NCI-H2171 treated with DMSO at 0.1 percent for 48 hours (cell line): ENCODE data around the gene EPHB6.

Source experiments
- DNase-seq: peaks from one replicate; lab custom pipeline; 2025; lab: John Stamatoyannopoulos, UW

Gene EPHB6

DNA sequence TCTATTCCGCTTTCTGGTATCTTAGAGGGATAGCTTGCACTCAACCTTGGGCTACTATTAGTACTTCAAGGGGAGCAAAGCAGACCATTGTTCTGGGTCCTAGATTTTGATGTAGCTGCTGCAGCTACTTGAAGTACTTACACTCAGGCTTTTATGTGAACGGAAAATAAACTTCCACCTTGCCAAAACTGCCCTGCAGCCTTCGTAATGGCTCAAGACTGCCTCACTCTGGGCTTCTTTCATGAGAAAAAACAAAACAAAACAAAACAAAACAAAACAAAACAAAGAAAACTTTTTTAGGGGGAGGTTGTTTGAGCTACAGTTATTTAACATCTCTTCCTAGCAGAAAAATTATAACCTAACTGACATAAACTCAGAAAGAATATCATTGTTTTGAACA is 19.4 kb upstream of the EPHB6 start:
- no peak for DNase-seq

DNA sequence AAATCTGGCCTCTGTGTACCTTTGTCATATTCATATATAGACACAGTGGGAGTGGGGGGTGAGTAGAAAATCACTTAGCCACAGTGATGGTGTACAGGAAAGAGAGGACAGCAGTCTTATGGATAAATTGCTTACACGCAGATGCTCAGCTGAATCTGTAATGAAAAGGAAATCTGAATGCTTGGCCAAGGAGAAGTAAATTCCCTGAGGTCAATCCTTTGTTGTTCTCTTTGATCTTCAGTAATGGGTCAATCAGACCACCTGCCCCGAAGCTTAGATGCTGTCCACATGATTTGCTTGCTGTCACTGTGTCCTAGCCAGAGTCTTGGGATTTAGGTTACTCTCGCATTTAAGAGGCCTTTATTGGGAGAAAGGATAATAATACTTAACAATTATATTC is 18.4 kb upstream of the EPHB6 start:
- no peak for DNase-seq

DNA sequence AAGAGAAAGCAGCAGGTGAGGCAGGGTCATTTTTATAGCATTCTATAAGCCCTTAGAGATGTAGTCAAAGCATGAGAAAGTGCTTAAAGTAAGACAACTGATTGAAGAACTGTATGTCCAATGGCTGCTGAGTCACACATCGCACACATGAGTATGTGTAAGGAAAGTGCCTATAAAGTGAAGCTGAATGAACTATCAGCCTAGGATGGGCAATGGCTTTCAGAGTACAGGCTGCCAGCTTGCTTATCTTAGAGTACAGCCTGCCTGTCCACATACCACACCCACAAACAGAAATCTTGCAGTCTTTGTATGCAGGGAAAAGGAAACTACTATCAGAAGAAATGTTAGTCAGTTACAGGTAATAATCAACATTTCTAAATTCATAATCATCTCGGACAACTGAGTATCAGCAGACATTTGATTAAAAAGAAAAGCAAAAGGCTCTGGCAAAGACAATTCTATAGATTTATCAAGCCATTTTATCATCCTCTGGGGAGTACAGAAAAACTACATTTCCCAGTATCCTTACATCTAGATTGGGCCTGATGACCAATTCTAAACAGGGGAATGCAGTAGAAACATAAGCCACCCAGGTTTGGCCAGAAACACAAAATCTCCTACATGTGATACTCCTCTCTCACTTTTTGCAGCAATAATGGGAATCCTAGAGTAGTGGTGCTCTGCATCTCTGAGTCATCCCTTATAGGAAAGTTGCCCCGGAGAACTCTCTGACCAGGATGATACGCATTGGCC is 16.2 kb upstream of the EPHB6 start:
- DNase-seq: no peak

DNA sequence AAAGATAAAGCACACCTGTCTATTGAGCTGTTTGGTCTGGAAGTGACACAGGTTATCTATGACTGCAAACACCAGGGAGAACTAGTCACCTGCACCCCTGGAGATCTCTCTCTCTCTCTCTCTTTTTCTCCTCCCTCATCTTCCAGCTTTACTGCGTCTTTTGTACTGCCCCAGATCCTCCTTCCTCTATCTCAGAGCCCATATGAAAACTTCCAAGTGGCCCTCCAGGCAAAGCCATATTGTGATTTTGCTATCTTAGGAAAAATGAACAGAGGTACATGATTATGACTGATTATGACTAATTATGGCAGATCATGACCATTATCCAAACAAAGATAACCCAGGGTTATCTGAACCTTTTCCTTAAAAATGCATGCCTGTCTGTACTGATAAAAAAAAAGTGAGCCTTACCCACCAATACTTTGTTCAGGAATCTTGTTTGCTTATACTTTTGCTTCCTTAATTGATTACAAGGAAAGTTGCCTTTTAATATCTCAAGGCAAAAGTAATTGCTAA is 12.6 kb upstream of the EPHB6 start:
- no peak for DNase-seq

DNA sequence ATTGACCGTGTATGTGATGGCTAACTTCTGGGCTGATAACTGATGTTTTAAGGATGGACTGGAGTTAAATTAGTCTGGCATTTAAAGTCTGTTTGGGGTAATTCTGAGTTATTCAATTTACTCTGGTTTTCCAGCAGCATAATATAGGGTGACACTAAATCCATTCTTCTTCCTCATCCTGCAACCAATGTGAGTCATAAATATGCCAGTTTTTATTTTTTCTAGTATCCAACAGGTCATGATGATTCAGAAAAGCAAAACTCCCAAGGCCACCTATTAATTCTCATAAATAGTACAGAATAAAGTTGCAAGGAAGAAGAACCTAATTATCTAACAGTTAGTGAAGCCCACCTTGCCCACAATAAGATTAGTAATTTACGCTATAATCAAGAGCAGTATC is 7.5 kb upstream of the EPHB6 start:
- no peak for DNase-seq

DNA sequence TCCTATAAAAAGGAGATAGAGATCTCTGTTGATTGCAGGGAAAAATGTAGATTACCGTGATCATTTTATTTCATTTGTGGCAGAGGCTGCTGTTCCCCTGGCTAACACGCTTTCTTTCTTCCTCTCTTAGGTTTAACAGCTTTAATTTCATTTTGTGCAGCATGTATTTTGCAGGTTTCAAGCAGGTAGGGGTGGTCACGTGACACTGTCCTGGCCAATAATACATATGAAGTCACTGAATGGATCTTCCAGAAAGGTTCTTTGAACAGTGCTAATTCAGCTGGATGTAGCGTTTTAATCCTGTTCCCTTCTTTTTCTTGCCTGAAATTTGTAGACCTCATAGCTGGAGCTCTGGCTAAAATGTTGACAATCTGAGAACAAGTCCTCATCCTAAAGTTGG is 3.6 kb upstream of the EPHB6 start:
- DNase-seq: no peak

DNA sequence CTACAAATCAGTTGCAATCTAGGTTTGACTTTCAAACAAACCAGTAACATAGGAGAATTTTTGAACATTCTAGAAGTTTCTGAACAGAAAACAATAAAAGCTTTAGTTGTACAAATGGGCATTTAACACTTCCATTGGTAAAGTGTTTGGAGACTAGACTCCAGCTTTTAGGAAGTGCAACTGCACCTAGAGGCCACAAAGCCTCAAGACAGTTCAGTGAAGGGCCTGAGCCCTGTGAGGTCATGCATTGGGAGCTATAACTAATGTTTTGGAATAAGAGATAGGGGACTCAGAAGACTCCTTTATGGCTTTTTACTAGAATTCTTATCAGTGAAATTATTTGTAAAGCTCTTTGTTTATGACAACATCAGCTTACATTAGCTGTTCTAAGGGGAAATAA is 3.0 kb upstream of the EPHB6 start:
- no peak for DNase-seq

DNA sequence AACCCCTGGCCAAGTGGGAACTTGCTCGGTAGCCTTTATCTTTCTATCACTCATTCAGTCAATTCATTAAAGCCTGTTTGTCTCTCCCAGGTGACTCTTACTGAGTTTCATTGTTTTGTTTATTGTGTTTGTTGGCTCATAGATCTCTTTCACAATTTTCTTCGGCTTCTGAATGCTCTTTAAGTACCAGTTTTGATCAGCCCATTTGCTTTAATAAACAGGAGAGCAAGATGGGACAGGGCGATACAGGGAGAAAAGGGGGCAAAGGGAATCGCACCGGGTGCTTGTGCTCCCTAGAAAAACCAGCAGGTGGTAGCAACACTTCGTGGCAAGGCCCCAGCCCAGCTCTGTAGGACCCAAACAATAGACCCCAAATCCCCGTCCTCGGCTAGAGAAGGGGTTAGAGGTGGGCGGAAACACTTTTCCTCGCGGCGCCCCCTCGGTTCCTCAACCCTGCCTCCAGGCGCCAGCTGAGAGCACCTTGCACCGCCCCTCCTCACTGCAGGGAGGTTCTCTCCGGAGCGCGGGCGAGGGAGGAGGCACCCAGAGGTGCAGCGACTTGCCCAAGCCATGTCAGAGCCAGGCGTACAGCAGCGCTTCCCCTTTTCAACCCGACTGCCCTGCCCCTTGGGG is 1.0 kb upstream of the EPHB6 start:
- DNase-seq: peak; percentile 30

DNA sequence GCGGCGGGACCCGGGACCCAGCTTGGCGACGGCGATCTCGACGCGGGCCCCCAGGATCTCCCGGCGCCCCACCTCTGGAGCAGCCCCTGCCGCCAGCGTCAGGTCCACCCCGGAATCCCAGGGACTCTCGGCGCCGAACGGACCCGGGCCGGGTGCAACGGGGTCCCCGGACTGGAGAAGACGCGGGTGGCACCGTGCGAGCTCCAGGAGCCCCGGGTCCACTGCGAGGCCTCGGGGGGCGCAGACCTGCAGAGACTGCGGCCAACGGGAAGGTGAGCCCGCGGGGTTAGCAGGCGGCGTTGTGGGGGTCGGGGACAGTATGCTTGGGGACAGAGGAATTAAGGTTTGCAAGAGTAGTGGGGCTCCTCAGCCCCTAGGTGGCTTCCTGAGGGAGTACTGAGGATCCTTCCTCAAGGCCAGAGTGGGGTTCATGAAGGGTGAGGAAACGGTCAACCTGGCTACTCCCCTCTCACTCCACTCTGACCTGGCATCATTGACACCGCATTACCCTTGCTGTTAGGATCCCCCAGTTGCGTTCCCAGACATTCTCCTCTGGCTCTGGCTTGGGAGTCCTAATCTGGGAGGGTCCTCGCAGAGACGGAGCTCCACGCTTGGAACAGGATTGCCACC is 353 bp downstream of the EPHB6 start:
- DNase-seq: no peak

DNA sequence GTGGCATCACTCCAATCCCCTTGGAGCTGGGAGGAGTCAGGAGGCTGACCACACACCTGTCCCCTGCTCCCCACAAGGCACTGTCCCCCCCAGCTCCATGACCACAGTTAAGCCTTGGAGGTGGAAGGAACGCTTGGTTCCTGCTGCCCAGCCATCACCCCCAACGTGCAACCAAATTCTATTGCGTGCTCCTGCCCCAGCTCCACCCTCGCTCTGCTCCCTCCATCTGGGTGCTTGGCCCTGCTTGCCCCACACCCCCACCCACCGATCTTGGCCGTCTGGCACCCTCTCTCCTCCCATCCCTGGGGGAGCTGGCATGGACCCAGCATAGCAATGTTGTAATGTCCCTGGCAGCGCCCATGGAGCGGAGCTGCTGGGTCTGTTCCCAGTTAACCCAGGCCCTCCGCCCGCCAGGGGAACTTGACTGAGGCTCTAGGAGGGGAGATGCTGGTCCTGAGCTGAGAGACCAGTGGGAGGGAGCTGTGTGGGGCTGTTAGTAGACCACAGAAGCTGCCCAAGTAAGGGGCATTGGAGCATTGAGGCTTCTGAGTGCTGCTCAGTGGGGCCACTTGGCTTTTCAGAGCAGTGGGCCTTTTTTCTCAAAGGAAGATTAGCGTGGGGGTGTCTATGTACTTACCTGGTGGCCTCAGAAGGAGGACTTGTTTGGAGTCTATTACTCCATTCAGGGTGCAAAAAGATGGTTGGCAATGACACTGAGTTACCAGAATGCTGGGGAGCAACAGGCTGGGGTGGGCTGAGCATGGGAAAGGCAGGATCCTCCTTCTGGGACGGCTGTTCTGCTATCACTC is 1.1 kb downstream of the EPHB6 start:
- DNase-seq: no peak

DNA sequence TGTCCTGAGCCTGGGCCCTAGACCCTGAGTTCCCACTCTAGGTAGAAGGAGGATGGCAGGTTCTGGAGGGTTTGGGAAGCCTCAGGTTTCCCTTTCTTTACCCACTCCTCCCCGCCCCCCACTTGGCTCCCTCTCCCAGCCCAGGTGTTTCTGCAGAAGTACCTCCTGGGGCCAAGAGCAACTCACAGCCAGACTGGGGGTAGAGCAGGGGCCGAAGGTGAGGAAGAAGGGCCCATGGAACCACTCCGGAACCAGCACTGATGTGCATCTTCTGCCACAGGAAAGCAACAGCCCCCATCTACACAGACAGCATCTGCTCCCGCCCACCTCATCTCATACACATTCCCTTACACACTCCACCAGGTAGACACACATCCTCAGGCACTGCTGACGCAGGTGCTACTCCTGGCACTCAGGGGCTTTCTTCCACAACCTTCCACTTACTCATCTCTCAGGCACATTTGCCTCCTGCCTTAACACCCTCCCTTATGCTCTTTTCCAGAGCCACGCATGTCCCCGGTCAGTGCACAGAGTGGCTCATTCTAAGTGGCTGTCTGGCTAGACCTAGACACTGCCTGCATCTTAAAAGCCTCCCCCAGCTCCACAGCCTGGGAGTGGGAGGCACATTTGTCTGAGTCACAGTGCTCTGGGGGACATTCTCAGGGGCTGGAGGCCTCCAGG is 1.8 kb downstream of the EPHB6 start:
- no peak for DNase-seq

DNA sequence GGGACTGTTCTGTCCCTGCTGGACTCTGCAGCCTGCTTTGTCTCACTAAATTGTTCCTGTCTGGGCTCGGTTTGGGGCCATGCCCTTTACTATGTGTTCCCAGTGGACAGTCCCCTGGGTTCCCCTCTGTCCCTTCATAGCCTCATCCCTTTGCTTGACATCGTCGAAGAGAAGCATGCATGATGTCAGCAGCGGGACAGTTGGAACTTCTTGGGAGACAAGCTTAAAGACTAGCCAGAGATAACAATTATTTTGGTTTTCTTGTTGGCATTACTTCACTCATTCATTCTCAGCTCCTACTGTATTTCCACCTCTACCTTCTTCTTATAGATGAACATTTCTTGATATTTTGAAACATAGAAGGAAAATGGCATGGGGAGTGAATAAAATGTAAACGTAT is 2.7 kb downstream of the EPHB6 start:
- DNase-seq: no peak

DNA sequence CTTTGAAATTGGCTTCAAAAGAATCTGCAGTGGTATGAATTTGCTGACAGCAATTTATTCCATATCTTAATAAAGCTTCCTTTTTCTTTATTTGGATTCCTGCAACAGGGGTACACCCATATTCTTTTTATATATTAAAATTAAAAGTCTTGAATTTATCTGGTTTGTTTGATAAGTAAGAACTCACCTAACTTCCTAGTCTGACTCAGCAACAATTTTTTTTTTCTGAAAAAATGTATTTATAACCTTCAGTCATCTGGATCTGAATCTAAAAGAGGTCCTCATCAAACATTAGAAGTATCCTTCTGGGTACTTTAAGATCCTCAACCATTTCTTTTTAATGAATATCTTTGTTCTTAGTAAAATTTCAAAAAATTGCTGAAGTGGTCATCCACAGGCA is 4.5 kb downstream of the EPHB6 start:
- no peak for DNase-seq

DNA sequence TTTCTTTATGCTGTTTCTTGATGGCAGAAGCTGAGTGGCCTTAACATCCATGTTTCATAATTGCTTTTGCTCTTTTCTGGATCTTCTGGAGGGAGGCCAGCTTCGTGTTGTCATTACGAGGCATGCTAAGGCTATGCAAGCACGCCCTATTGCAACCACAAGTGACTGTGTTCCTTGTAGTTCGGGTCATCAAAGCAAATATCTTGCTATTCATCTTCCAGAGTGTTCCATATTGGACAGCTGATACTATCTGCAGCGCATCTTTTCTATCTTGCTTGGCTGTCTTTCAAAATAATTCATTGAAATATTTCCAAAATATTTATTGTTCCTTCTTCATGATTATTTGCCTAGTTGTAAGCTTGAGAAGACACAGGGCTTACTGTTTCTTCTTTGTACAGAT is 5.0 kb downstream of the EPHB6 start:
- DNase-seq: no peak

DNA sequence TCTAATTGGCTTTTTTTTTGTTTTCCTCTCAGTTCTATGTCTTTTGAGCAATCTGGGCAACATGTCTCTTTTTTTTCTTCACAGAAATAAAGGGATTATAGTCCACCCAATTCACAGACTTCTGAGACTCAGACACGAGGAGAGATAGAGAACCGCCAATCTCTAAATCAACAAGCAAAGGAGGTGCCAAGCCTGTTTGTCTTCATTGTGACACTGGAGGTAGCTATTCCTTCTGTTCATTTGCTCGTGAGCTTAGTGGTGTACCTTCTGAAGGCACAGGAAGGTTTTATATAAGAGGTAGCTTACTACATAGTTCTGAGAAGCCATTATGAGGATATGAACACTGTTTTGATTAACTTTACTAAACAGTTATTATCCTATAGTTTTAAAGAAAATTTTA is 6.1 kb downstream of the EPHB6 start:
- DNase-seq: no peak

DNA sequence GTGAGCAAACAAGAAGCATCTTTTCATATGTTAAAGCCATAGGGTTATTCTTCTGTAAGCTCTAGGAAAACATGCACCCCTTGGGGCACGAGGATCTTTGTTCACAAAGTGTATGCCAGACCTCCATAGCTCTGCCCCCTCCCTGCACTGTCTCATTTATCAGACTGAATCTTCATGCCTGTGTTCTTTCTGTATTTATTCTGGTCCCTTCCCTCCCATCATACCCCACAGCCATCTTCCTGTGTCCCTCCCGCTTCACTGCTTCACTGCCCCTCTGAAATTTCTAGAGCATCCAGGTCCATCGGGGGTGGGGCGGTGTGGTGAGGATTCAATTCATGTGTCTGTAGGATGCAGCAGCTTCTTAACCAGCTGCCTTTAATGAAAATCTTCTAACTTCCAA is 7.5 kb downstream of the EPHB6 start:
- DNase-seq: no peak

DNA sequence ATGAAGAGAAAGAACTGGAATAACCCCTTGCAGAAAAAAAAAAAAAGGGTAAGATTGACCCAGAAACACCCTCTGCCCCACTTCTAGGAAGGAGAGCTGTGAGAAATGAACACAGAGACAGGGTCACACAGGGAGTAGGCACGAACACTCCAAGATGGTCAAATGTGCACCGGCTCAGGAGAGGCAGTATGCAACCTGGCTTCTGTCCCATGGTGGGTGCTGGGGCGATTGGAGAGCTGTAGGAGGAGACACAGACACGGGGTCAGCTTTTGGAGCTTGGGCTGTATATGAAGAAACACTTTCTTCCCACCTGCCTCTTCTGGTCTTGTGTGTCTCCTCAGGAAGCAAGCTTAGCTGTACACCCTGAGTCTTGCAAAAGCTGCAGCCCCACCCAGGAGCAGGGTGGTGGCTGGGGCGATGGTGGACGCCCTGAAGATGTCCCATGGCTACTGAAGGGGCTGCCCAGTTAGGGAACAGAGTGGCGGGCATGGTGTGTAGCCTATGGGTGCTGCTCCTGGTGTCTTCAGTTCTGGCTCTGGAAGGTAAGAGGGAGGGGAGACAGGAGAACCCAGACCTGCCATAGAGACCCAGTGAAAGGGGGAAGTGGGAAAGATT is 8.0 kb downstream of the EPHB6 start:
- DNase-seq: no peak

DNA sequence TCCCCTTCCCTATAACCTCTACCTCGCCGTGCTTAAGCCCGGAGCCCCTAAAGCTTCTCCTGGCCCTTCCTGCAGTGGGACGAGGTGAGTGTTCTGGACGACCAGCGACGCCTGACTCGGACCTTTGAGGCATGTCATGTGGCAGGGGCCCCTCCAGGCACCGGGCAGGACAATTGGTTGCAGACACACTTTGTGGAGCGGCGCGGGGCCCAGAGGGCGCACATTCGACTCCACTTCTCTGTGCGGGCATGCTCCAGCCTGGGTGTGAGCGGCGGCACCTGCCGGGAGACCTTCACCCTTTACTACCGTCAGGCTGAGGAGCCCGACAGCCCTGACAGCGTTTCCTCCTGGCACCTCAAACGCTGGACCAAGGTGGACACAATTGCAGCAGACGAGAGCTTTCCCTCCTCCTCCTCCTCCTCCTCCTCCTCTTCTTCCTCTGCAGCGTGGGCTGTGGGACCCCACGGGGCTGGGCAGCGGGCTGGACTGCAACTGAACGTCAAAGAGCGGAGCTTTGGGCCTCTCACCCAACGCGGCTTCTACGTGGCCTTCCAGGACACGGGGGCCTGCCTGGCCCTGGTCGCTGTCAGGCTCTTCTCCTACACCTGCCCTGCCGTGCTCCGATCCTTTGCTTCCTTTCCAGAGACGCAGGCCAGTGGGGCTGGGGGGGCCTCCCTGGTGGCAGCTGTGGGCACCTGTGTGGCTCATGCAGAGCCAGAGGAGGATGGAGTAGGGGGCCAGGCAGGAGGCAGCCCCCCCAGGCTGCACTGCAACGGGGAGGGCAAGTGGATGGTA is 9.2 kb downstream of the EPHB6 start:
- no peak for DNase-seq

DNA sequence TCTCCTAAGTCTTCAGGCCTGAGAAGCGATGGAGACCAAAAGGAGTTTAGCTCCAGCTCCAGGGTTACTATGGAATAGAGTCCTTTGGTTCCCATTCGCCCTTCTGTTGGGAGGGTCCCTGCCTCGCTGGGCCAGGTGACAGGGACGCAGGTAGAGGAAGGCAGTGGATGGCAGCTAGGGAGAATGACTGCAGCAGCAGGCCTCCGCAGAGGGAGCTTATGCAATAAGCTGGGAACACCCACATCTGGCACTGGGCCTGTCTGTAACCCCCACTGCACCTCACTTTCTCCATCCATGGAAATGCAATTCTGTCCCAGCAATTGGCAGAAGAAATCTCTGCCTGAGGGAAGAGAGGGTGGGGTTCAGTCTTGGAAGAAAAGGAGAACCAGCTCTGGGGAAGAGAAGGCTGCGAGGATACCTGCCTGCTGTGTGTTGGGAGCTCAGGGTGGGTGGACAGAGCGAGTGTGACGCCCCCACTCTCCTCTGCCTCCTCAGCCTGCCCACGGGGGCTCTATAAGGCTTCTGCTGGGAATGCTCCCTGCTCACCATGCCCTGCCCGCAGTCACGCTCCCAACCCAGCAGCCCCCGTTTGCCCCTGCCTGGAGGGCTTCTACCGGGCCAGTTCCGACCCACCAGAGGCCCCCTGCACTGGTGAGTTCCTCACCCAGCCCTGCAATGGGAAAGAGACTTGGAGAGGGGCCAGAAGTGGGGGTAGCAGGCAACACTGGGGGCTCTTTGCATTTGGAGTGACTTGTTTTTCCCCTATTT is 10.3 kb downstream of the EPHB6 start:
- DNase-seq: no peak

DNA sequence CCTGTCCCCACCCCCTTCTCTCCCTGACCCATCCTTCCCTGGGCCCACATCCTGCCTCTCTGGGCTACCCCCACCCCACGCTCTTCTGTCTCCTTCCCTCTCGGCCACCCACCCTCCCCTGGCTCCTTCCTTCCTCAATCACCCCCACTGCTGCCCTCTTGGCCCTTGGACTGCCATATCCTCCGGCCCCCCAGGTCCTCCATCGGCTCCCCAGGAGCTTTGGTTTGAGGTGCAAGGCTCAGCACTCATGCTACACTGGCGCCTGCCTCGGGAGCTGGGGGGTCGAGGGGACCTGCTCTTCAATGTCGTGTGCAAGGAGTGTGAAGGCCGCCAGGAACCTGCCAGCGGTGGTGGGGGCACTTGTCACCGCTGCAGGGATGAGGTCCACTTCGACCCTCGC is 10.9 kb downstream of the EPHB6 start:
- no peak for DNase-seq
